HG03095 (cell line): Measurements from ENCODE around the gene OSBPL2.

Experiments
- ATAC-seq: cut with Tn5 transposase; IDR thresholded peaks from one replicate; pipeline ENCODE4 v1.9.1; 2021; ENCODE audit warnings: moderate library complexity; ENCODE audit not compliant: unreplicated experiment

The OSBPL2 gene

GRCh38 chr20:62248890-62249560 is 10.7 kb downstream of the OSBPL2 start:
- no peak for ATAC-seq

GRCh38 chr20:62252342-62252966 is 14.1 kb downstream of the OSBPL2 start:
- no peak for ATAC-seq

GRCh38 chr20:62253398-62253797 is 15.1 kb downstream of the OSBPL2 start:
- no peak for ATAC-seq

GRCh38 chr20:62254021-62254724 is 15.9 kb downstream of the OSBPL2 start:
- ATAC-seq: no peak

GRCh38 chr20:62255976-62256375 is 17.7 kb downstream of the OSBPL2 start:
- no peak for ATAC-seq

GRCh38 chr20:62258499-62259293 is 20.4 kb downstream of the OSBPL2 start:
- ATAC-seq: no peak

- no peak for ATAC-seq
Measured at GRCh38 chr20:62259294-62259565, 20.9 kb downstream of the OSBPL2 start.

GRCh38 chr20:62262064-62262463 is 23.7 kb downstream of the OSBPL2 start:
- no peak for ATAC-seq

- ATAC-seq: no peak
Measured at GRCh38 chr20:62263396-62263795, 25.1 kb downstream of the OSBPL2 start.

GRCh38 chr20:62265365-62265764 is 27.0 kb downstream of the OSBPL2 start:
- no peak for ATAC-seq

GRCh38 chr20:62266340-62266739 is 28.0 kb downstream of the OSBPL2 start:
- no peak for ATAC-seq

- ATAC-seq: no peak
Measured at GRCh38 chr20:62266851-62267250, 28.5 kb downstream of the OSBPL2 start.

GRCh38 chr20:62267543-62267942 is 29.2 kb downstream of the OSBPL2 start:
- ATAC-seq: no peak

- no peak for ATAC-seq
Measured at GRCh38 chr20:62268228-62268900, 30.0 kb downstream of the OSBPL2 start.

GRCh38 chr20:62269378-62269777 is 31.1 kb downstream of the OSBPL2 start:
- no peak for ATAC-seq

GRCh38 chr20:62269871-62270270 is 31.6 kb downstream of the OSBPL2 start:
- no peak for ATAC-seq

- ATAC-seq: no peak
Measured at GRCh38 chr20:62272200-62272599, 33.9 kb downstream of the OSBPL2 start.

- ATAC-seq: no peak
Measured at GRCh38 chr20:62273416-62273815, 35.1 kb downstream of the OSBPL2 start.

GRCh38 chr20:62274332-62274950 is 36.1 kb downstream of the OSBPL2 start:
- ATAC-seq: no peak

- ATAC-seq: no peak
Measured at GRCh38 chr20:62275219-62275618, 36.9 kb downstream of the OSBPL2 start.

- no peak for ATAC-seq
Measured at GRCh38 chr20:62276439-62276838, 38.1 kb downstream of the OSBPL2 start.
